ENCODE measurements around the gene SV2B.

DNA sequence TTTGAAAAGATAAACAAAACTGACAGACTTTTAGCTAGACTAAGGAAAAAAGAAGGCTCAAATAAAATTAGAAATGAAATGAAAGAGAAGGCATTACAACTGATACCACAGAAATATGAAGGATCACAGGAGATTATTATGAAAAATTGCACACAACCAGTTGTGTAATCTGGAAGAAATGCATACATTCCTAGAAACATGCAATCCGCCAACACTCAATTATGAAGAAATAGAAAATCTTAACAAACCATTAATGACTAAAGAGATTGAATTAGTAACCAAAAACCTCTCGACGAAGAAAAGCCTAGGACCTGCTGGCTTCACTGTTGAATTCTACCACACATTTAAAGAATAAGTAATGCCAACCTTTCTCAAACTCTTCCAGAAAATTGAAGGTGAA lies 149.5 kb downstream of the SV2B start:
- TF ChIP-seq CTCF (conservative IDR thresholded peaks at IDR 0.05; ENCODE audit: low read depth, low read length) (no peak), EZH2 (IDR thresholded peaks at IDR 0.05; ENCODE audit: low read length, unreplicated experiment) (no peak)
